IMR-90 (cell line): ENCODE measurements around the gene AFMID. TPM values are rescaled to one million over a fixed set of nuclear protein-coding genes. Genes with fewer than 3 reads are reported as not detected.

Experiments
- ATAC-seq: fragments of 200-7000 bp; cut with Tn5 transposase; 2 replicates; pipeline ENCODE4 v1.9.1; 2020; ENCODE audit warnings: low read depth, mild to moderate bottlenecking, moderate library complexity
- BruUV-seq: library from RNA; stranded (reverse); fragments of 400-500 nt; replicated peaks from 2 replicates; lab custom pipeline; 2021; lab: Mats Ljungman, UMichigan
- CTCF ChIA-PET: fragments of 300-600 bp; formaldehyde crosslinking; extraction: SDS; loops from one replicate; lab custom pipeline; 2021; ENCODE audit warnings: antibody characterized with exemption; lab: Yijun Ruan, JAX
- POLR2A ChIA-PET: fragments of 300-600 bp; sonication (Branson Sonifier 250); formaldehyde crosslinking; loops from one replicate; lab custom pipeline; 2022; ENCODE audit warnings: antibody characterized with exemption; ENCODE audit not compliant: unreplicated experiment; lab: Charles Lee
- DNase-seq: peaks from one replicate; pipeline ENCODE4 v3.0.0; 2013
- H2AFZ ChIP-seq: replicated peaks from 2 replicates; pipeline ENCODE3; 2013; ENCODE audit warnings: low read length, mild to moderate bottlenecking; ENCODE audit not compliant: poor library complexity
- H2AK5ac ChIP-seq: 2 replicates; pipeline ENCODE4 v1.6.1; 2013; ENCODE audit warnings: low read depth, low read length, inconsistent platforms
- H2AK9ac ChIP-seq: replicated peaks from 2 replicates; pipeline ENCODE3; 2013; ENCODE audit warnings: mild to moderate bottlenecking, low read depth, low read length, moderate library complexity; ENCODE audit not compliant: poor library complexity
- H2BK120ac ChIP-seq: 2 replicates; pipeline ENCODE4 v1.6.1; 2013; ENCODE audit warnings: low read depth, low read length, inconsistent platforms
- H2BK15ac ChIP-seq: 3 replicates; pipeline ENCODE4 v1.6.1; 2013; ENCODE audit warnings: low read depth, low read length, inconsistent platforms
- H2BK20ac ChIP-seq: 2 replicates; pipeline ENCODE4 v1.6.1; 2013; ENCODE audit warnings: low read depth, mild to moderate bottlenecking, inconsistent platforms, low read length, moderate library complexity
- H2BK5ac ChIP-seq: 2 replicates; pipeline ENCODE4 v1.6.1; 2013; ENCODE audit warnings: mild to moderate bottlenecking, low read depth, low read length, inconsistent platforms; ENCODE audit not compliant: poor library complexity, severe bottlenecking
- H3K14ac ChIP-seq: replicated peaks from 2 replicates; pipeline ENCODE4 v1.6.1; 2013; ENCODE audit warnings: low read depth, low read length, inconsistent platforms
- H3K18ac ChIP-seq: 2 replicates; pipeline ENCODE4 v1.6.1; 2013; ENCODE audit warnings: low read depth, low read length, control low read depth
- H3K23ac ChIP-seq: 2 replicates; pipeline ENCODE4 v1.6.1; 2013; ENCODE audit warnings: low read depth, low read length, inconsistent platforms
- H3K27ac ChIP-seq: 2 replicates; pipeline ENCODE4 v1.5.1; 2013; ENCODE audit warnings: mild to moderate bottlenecking, control low read depth, low read length; ENCODE audit not compliant: insufficient read depth
- H3K27me3 ChIP-seq: 2 replicates; pipeline ENCODE4 v1.6.1; 2013; ENCODE audit warnings: low read length; ENCODE audit not compliant: control insufficient read depth, insufficient read depth
- H3K36me3 ChIP-seq: 2 replicates; pipeline ENCODE4 v1.6.1; 2013; ENCODE audit warnings: low read length, mixed read lengths; ENCODE audit not compliant: control insufficient read depth, insufficient read depth
- H3K4ac ChIP-seq: 2 replicates; pipeline ENCODE4 v1.6.1; 2013; ENCODE audit warnings: low read depth, low read length, inconsistent platforms
- H3K4me1 ChIP-seq: 2 replicates; pipeline ENCODE4 v1.6.1; 2013; ENCODE audit warnings: low read length, mixed read lengths; ENCODE audit not compliant: control insufficient read depth, insufficient read depth
- H3K4me2 ChIP-seq: 2 replicates; pipeline ENCODE4 v1.6.1; 2013; ENCODE audit warnings: low read depth, mild to moderate bottlenecking, control low read depth, low read length, moderate library complexity
- H3K4me3 ChIP-seq: 2 replicates; pipeline ENCODE4 v1.5.1; 2013; ENCODE audit warnings: low read depth, mild to moderate bottlenecking, control low read depth, low read length, moderate library complexity; ENCODE audit not compliant: insufficient read depth
- H3K56ac ChIP-seq: 2 replicates; pipeline ENCODE4 v1.6.1; 2013; ENCODE audit warnings: low read length, inconsistent platforms; ENCODE audit not compliant: insufficient read depth; ENCODE audit errors: extremely low read depth
- H3K79me1 ChIP-seq, 2 experiments: 2 replicates each; pipeline ENCODE4 v1.6.1; 2013; ENCODE audit warnings: low read length in 2 of 2, inconsistent platforms in 1 of 2, low read depth in 1 of 2
- H3K9ac ChIP-seq: 2 replicates; pipeline ENCODE4 v1.6.1; 2013; ENCODE audit warnings: low read depth, low read length, control low read depth
- H3K9me1 ChIP-seq: 2 replicates; pipeline ENCODE4 v1.6.1; 2013; ENCODE audit warnings: low read length, inconsistent platforms; ENCODE audit not compliant: insufficient read depth
- H3K9me3 ChIP-seq: 2 replicates; pipeline ENCODE4 v1.6.1; 2013; ENCODE audit warnings: low read length; ENCODE audit not compliant: control insufficient read depth, insufficient read depth
- H4K20me1 ChIP-seq: 2 replicates; pipeline ENCODE4 v1.6.1; 2013; ENCODE audit warnings: low read length, inconsistent platforms; ENCODE audit not compliant: insufficient read depth
- H4K5ac ChIP-seq: 2 replicates; pipeline ENCODE4 v1.6.1; 2013; ENCODE audit warnings: mild to moderate bottlenecking, low read depth, low read length, control low read depth
- H4K8ac ChIP-seq, 2 experiments: 2 replicates each; pipeline ENCODE4 v1.6.1; 2013; ENCODE audit warnings: low read depth in 2 of 2, low read length in 2 of 2, control low read depth in 1 of 2, inconsistent platforms in 1 of 2
- H4K91ac ChIP-seq: 2 replicates; pipeline ENCODE4 v1.6.1; 2013; ENCODE audit warnings: low read depth, low read length, inconsistent platforms; ENCODE audit not compliant: insufficient read depth
- CEBPB ChIP-seq: IDR thresholded peaks from 2 replicates; pipeline ENCODE4 v1.6.1; 2012; ENCODE audit warnings: low read depth, low read length, improper control_type of control experiment
- FOS ChIP-seq: fragments of 150-350 bp; IDR thresholded peaks from 2 replicates; pipeline ENCODE4 v1.6.1; 2016; ENCODE audit warnings: low read depth, low read length
- MAZ ChIP-seq: IDR thresholded peaks from 2 replicates; pipeline ENCODE4 v1.6.1; 2012; ENCODE audit warnings: low read depth, mild to moderate bottlenecking, low read length, improper control_type of control experiment, moderate library complexity, borderline replicate concordance
- MXI1 ChIP-seq: IDR thresholded peaks from 2 replicates; pipeline ENCODE4 v1.6.1; 2012; ENCODE audit warnings: low read depth, mild to moderate bottlenecking, low read length, moderate library complexity, borderline replicate concordance
- POLR2A ChIP-seq: IDR thresholded peaks from 2 replicates; pipeline ENCODE4 v1.6.1; 2012; ENCODE audit warnings: mild to moderate bottlenecking, low read depth, low read length
- RAD21 ChIP-seq: IDR thresholded peaks from 2 replicates; pipeline ENCODE4 v1.6.1; 2012; ENCODE audit warnings: low read length, improper control_type of control experiment
- WGBS, 2 experiments: methylation state at CpG; one replicate each; pipeline versions ENCODE4 v1.1.5 to v1.1.7; 2013; ENCODE audit warnings: missing lambda C conversion rate in 2 of 2; ENCODE audit not compliant: insufficient read length in 1 of 2; ENCODE audit errors: extremely low coverage in 2 of 2; 5-methylcytosine and 5-hydroxymethylcytosine counted together
- dilution Hi-C: fragments of 300-500 bp; cut with HindIII; formaldehyde crosslinking; loops from one replicate; pipeline ENCODE4 v1.14.3; 2018; ENCODE audit warnings: low sequenced_read_pairs; ENCODE audit not compliant: unreplicated experiment
- in situ Hi-C: fragments of 300-500 bp; cut with MboI; formaldehyde crosslinking; loops from 3 replicates; pipeline ENCODE4 v1.14.3; 2019; ENCODE audit warnings: low sequenced_read_pairs, inconsistent platforms, mixed read lengths
- intact Hi-C: fragments of 100-400 bp; cut with micrococcal nuclease; formaldehyde crosslinking; loops from 2 replicates; pipeline ENCODE4 v1.10.0; 2022
- polyA plus RNA-seq, 3 experiments: library from polyadenylated mRNA; depleted of rRNA; stranded (reverse); fragments of >200 nt; gene quantifications; 2 replicates each; pipeline ENCODE4 v1.2.3, GENCODE V29; 2012; ENCODE audit warnings: low replicate concordance in 1 of 3
- total RNA-seq: library from RNA; depleted of rRNA; stranded (reverse); fragments of >200 nt; gene quantifications from 2 replicates; pipeline ENCODE4 v1.2.3, GENCODE V29; 2012
- TF ChIP-seq, protein P1 (sequence below): fragments of 150-350 bp; IDR thresholded peaks from 2 replicates; pipeline ENCODE4 v1.6.1; 2017; ENCODE audit warnings: mild to moderate bottlenecking, antibody characterized with exemption, low read length, low read depth

The AFMID gene
- total and polyA plus RNA-seq, 2 of the 4 experiments (the other 2 are of a cell fraction) = 41.0 to 65.1 TPM

DNA sequence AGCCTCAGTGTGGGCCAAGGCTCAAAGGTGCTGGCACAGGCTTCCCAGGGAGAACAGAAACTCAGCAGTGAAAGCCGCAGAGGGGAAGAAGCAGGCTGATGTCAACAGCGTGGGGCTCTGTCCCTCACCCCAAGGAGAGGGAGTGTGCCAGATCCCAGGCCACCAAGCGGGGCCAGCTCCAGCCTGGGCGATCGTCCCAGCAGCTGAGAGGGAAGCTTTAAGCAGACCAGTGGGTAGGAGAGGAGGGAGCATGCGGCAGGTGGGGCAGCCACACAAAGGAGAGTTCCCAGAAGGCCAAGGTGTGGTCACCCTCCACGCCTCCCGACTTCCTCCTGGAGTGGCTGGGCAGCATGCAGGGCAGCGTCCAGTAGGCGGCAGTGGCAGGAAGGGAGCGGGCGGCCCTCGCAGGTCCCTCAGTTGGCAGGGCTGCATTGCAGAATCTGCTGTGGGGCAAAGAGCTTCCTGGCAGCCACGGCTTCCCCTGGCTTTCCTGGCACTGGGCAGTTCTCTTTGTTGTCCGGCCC lies 12.8 kb upstream of the AFMID start:
- intact Hi-C loops (no loop called here), in situ Hi-C loops (no loop called here), dilution Hi-C loops (no loop called here)
- no peak overlapping the region for H3K56ac ChIP-seq
- H2AK9ac ChIP-seq = no peak overlapping the region
- DNase-seq = no peak
- H3K4ac ChIP-seq = no peak overlapping the region
- H3K4me1 ChIP-seq = peaks cover 13% of the 10 kb centered on the region
- H3K9ac ChIP-seq = no peak overlapping the region
- no peak overlapping the region for H2BK15ac ChIP-seq
- H3K27me3 ChIP-seq = no peaks in the 10 kb centered on the region
- no peak overlapping the region for H3K23ac ChIP-seq
- H3K79me1 ChIP-seq = peaks cover 3 to 36% of the 10 kb centered on the region in 2 experiments; a peak in 2 of 4 replicates
- WGBS, 2 experiments = 92% methylated on average over 6 of the region's 15 CpGs; no CpG with 5 or more reads in 1 of the 2 experiments
- no peak overlapping the region for H2BK20ac ChIP-seq
- no peak overlapping the region for H3K4me3 ChIP-seq
- H3K9me3 ChIP-seq = no peaks in the 10 kb centered on the region
- TF ChIP-seq CEBPB = no peak
- TF ChIP-seq, protein P1, sequence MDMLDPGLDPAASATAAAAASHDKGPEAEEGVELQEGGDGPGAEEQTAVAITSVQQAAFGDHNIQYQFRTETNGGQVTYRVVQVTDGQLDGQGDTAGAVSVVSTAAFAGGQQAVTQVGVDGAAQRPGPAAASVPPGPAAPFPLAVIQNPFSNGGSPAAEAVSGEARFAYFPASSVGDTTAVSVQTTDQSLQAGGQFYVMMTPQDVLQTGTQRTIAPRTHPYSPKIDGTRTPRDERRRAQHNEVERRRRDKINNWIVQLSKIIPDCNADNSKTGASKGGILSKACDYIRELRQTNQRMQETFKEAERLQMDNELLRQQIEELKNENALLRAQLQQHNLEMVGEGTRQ = no peak
- TF ChIP-seq FOS = no peak
- no peak for TF ChIP-seq RAD21
- no peak for TF ChIP-seq MXI1
- no peak for TF ChIP-seq MAZ
- no peak for TF ChIP-seq POLR2A
- no peak overlapping the region for H2AK5ac ChIP-seq
- H3K14ac ChIP-seq = no peak overlapping the region
- no peak overlapping the region for H4K8ac ChIP-seq
- H4K20me1 ChIP-seq = peaks cover 6% of the 10 kb centered on the region; the same call in 1 of the 2 replicates
- no peaks in the 10 kb centered on the region; the same call in 1 of the 2 replicates for H3K36me3 ChIP-seq
- no TSS peak for BruUV-seq
- ChIA-PET CTCF (no interaction called here), POLR2A (no interaction called here)
- H3K9me1 ChIP-seq = peaks cover 8% of the 10 kb centered on the region; the same call in 1 of the 2 replicates
- H2AFZ ChIP-seq = no peak overlapping the region
- H3K4me2 ChIP-seq = no peak overlapping the region
- no peak overlapping the region for H4K5ac ChIP-seq
- no peak overlapping the region for H4K91ac ChIP-seq
- no peak overlapping the region for H3K18ac ChIP-seq
- no peak overlapping the region for H2BK5ac ChIP-seq
- ATAC-seq = no peak
- no peak overlapping the region for H2BK120ac ChIP-seq
- H3K27ac ChIP-seq = no peak overlapping the region
